SK-N-SH (cell line): ENCODE measurements around the gene ZSCAN21. TPM values are rescaled to one million over a fixed set of nuclear protein-coding genes. Genes with fewer than 3 reads are reported as not detected.

Source experiments
- CTCF ChIA-PET: fragments of 300-600, 350-600 bp; formaldehyde crosslinking; extraction: SDS; loops from one replicate; lab custom pipeline; 2021; lab: Yijun Ruan, JAX
- POLR2A ChIA-PET: fragments of 350-600 bp; sonication (Branson Sonifier 250); formaldehyde crosslinking; extraction: SDS; loops from one replicate; lab custom pipeline; 2020; ENCODE audit warnings: antibody characterized with exemption, inconsistent platforms; lab: Yijun Ruan, JAX
- DNase-seq: peaks from one replicate; pipeline ENCODE4 v3.0.0; 2012
- H2AFZ ChIP-seq: fragments of 200-600 bp; sonication (generic); 2 replicates; pipeline ENCODE4 v1.8.1; 2016; ENCODE audit warnings: antibody characterized with exemption, mild to moderate bottlenecking, low read depth
- H3F3A ChIP-seq: fragments of 200-600 bp; sonication (generic); replicated peaks from 2 replicates; pipeline ENCODE3; 2016; ENCODE audit warnings: antibody characterized with exemption, mild to moderate bottlenecking; ENCODE audit not compliant: insufficient read depth
- H3K27ac ChIP-seq, 2 experiments: fragments of 200-500 bp in 1 of 2; fragments of 200-600 bp in 1 of 2; sonication (Bioruptor generic) in 1 of 2; sonication (generic), shearing (Covaris generic) in 1 of 2; 2 replicates each; pipeline versions ENCODE4 v1.5.1 to v1.6.1; 2014 to 2016; ENCODE audit warnings: low read depth in 2 of 2, inconsistent platforms in 1 of 2, low read length in 1 of 2, mild to moderate bottlenecking in 1 of 2, mixed read lengths in 1 of 2
- H3K27me3 ChIP-seq: fragments of 200-600 bp; sonication (generic), shearing (Covaris generic); 2 replicates; pipeline ENCODE4 v1.6.1; 2016; ENCODE audit warnings: mixed run types; ENCODE audit not compliant: insufficient read depth
- H3K36me3 ChIP-seq, 2 experiments: fragments of 200-500 bp in 1 of 2; fragments of 200-600 bp in 1 of 2; sonication (Bioruptor generic) in 1 of 2; sonication (generic) in 1 of 2; replicated peaks in 1 of 2; 2 replicates each; pipeline versions ENCODE3 to v1.5.1; 2014 to 2016; ENCODE audit warnings: low read length in 1 of 2, mild to moderate bottlenecking in 1 of 2; ENCODE audit not compliant: insufficient read depth in 2 of 2, control insufficient read depth in 1 of 2
- H3K4me1 ChIP-seq, 2 experiments: fragments of 200-500 bp in 1 of 2; fragments of 200-600 bp in 1 of 2; sonication (Bioruptor generic) in 1 of 2; sonication (generic), shearing (Covaris generic) in 1 of 2; 2 replicates each; pipeline versions ENCODE4 v1.5.1 to v1.6.1; 2014 to 2016; ENCODE audit warnings: low read depth in 1 of 2, low read length in 1 of 2, mixed run types in 1 of 2; ENCODE audit not compliant: insufficient read depth in 2 of 2, control insufficient read depth in 1 of 2
- H3K4me2 ChIP-seq: fragments of 200-600 bp; sonication (generic), shearing (Covaris generic); 2 replicates; pipeline ENCODE4 v1.6.1; 2017; ENCODE audit warnings: mixed run types
- H3K4me3 ChIP-seq, 2 experiments: fragments of 200-500 bp in 1 of 2; fragments of 200-600 bp in 1 of 2; sonication (Bioruptor generic) in 1 of 2; sonication (generic), shearing (Covaris generic) in 1 of 2; 2 replicates each; pipeline versions ENCODE4 v1.5.1 to v1.8.1; 2014 to 2016; ENCODE audit warnings: low read depth in 2 of 2, inconsistent platforms in 1 of 2, low read length in 1 of 2, mild to moderate bottlenecking in 1 of 2, mixed read lengths in 1 of 2, moderate library complexity in 1 of 2
- H3K79me2 ChIP-seq: fragments of 200-600 bp; sonication (generic); 2 replicates; pipeline ENCODE4 v1.8.1; 2017; ENCODE audit warnings: mild to moderate bottlenecking; ENCODE audit not compliant: insufficient read depth
- H3K9ac ChIP-seq: fragments of 200-600 bp; sonication (generic); 2 replicates; pipeline ENCODE4 v1.6.1; 2017; ENCODE audit warnings: mixed run types
- H3K9me2 ChIP-seq: fragments of 200-600 bp; sonication (generic); 2 replicates; pipeline ENCODE4 v1.6.1; 2017; ENCODE audit warnings: mixed run types
- H3K9me3 ChIP-seq: fragments of 200-600 bp; sonication (generic); 2 replicates; pipeline ENCODE4 v1.6.1; 2017; ENCODE audit warnings: mixed run types, mild to moderate bottlenecking, moderate library complexity
- H4K20me1 ChIP-seq: fragments of 200-600 bp; sonication (generic); 2 replicates; pipeline ENCODE4 v1.6.1; 2017; ENCODE audit warnings: mild to moderate bottlenecking, mixed run types; ENCODE audit not compliant: insufficient read depth
- CHD2 ChIP-seq: fragments of 150-350 bp; IDR thresholded peaks from 2 replicates; pipeline ENCODE4 v1.6.1; 2018; ENCODE audit warnings: low read length; ENCODE audit not compliant: partially characterized antibody
- CTCF ChIP-seq: fragments of 200-600 bp; sonication (generic); IDR thresholded peaks from 2 replicates; pipeline ENCODE4 v1.6.1; 2017; ENCODE audit warnings: antibody characterized with exemption, mild to moderate bottlenecking, moderate library complexity
- FOXM1 ChIP-seq: IDR thresholded peaks from 2 replicates; pipeline ENCODE4 v1.4.0; 2012; ENCODE audit warnings: low read depth, mild to moderate bottlenecking
- GATA2 ChIP-seq: sonication (generic); formaldehyde crosslinking; IDR thresholded peaks from 2 replicates; pipeline ENCODE4 v1.5.0; 2020; ENCODE audit warnings: mild to moderate bottlenecking, missing genetic modification reagents
- IRF3 ChIP-seq: fragments of 150-350 bp; IDR thresholded peaks from 2 replicates; pipeline ENCODE4 v1.6.1; 2016; ENCODE audit warnings: mild to moderate bottlenecking, low read depth, low read length
- MAX ChIP-seq: IDR thresholded peaks from 2 replicates; pipeline ENCODE4 v1.4.0; 2012; ENCODE audit warnings: low read depth
- NRF1 ChIP-seq: IDR thresholded peaks from 2 replicates; pipeline ENCODE4 v1.6.1; 2012; ENCODE audit warnings: low read depth, mild to moderate bottlenecking, low read length
- RCOR1 ChIP-seq: fragments of 150-350 bp; IDR thresholded peaks from 2 replicates; pipeline ENCODE4 v1.6.1; 2017; ENCODE audit warnings: antibody characterized with exemption, low read length
- REST ChIP-seq: IDR thresholded peaks from 2 replicates; pipeline ENCODE4 v1.6.1; 2012; ENCODE audit warnings: mild to moderate bottlenecking, low read depth, low read length, moderate library complexity
- SMC3 ChIP-seq: IDR thresholded peaks from 2 replicates; pipeline ENCODE4 v1.6.1; 2012; ENCODE audit warnings: low read depth, low read length, improper control_type of control experiment
- WGBS: methylation state at CpG from one replicate; pipeline ENCODE4 v1.1.6; 2017; ENCODE audit warnings: low lambda C conversion rate; 5-methylcytosine and 5-hydroxymethylcytosine counted together
- polyA plus RNA-seq, 3 experiments: library from polyadenylated mRNA; depleted of rRNA; stranded (reverse); fragments of >200 nt; gene quantifications; 2 replicates each; pipeline ENCODE4 v1.2.3, GENCODE V29; 2012

Gene ZSCAN21
- polyA plus RNA-seq, 1 of the 3 experiments (the other 2 are of a cell fraction) = 17.5 TPM

GRCh38 chr7:100107890-100108289, 58.3 kb downstream of the ZSCAN21 start:
- TF ChIP-seq REST (no peak), FOXM1 (no peak), CHD2 (no peak), RCOR1 (no peak), IRF3 (no peak), GATA2 (no peak), NRF1 (no peak)
- 87% methylated on average over 11 of the region's 11 CpGs for WGBS
- CTCF ChIA-PET = no interaction called here

GRCh38 chr7:100109521-100110163, 60.1 kb downstream of the ZSCAN21 start:
- Histone ChIP-seq H3K4me3 (no peak overlapping the region), H3K27ac (no peak overlapping the region), H4K20me1 (no peaks in the 10 kb centered on the region), H2AFZ (no peak overlapping the region), H3K36me3 (peaks cover 39 to 44% of the 10 kb centered on the region in 2 experiments), H3K9me2 (no peaks in the 10 kb centered on the region)
- peak; percentile 56 for DNase-seq
- 90% methylated on average over 12 of the region's 12 CpGs for WGBS
- POLR2A ChIA-PET = interaction anchor here (1.0 kb wide), 1 partner anchor 9 kb away, joined by 4 read pairs; no protein-coding TSS in a partner anchor
- peak; percentile 33 for TF ChIP-seq CTCF
- 0 out of 2 replicates have a peak, but pooled peaks have one; percentile 2 for TF ChIP-seq SMC3
- TF ChIP-seq MAX = no peak
- TF ChIP-seq, all 33 proteins: peak for 2
- Histone ChIP-seq H3K27me3 (no peaks in the 10 kb centered on the region), H3K4me2 (no peak overlapping the region), H3K9me3 (no peaks in the 10 kb centered on the region), H3K79me2 (no peaks in the 10 kb centered on the region), H3F3A (peaks cover 25% of the 10 kb centered on the region), H3K4me1 (no peaks in the 10 kb centered on the region), H3K9ac (no peak overlapping the region)
- CTCF ChIA-PET = interaction anchor here (0.8 to 1.2 kb wide), 2 partner anchors 23 to 27 kb away, joined by 3 to 4 read pairs; no protein-coding TSS in a partner anchor

More at GRCh38 chr7:100107890-100108289, 58.3 kb downstream of the ZSCAN21 start:
- Histone ChIP-seq H3K4me3 (no peak overlapping the region), H3K9me2 (no peaks in the 10 kb centered on the region), H3K27ac (no peak overlapping the region), H3F3A (peaks cover 32% of the 10 kb centered on the region), H3K4me2 (no peak overlapping the region), H2AFZ (no peak overlapping the region), H3K9ac (no peak overlapping the region), H3K36me3 (peaks cover 39 to 47% of the 10 kb centered on the region in 2 experiments), H4K20me1 (no peaks in the 10 kb centered on the region), H3K79me2 (peaks cover 3% of the 10 kb centered on the region; the same call in 1 of the 2 replicates), H3K9me3 (no peaks in the 10 kb centered on the region), H3K27me3 (no peaks in the 10 kb centered on the region), H3K4me1 (peaks cover 0 to 2% of the 10 kb centered on the region in 2 experiments; a peak in 2 of 4 replicates)
- POLR2A ChIA-PET = no interaction called here
- no peak for DNase-seq
